ENCODE measurements around the gene CFAP61. TPM values are rescaled to one million over a fixed set of nuclear protein-coding genes. Genes with fewer than 3 reads are reported as not detected.

CFAP61 gene
- total RNA-seq, 1 donor from 2014 or later, result not detected

DNA sequence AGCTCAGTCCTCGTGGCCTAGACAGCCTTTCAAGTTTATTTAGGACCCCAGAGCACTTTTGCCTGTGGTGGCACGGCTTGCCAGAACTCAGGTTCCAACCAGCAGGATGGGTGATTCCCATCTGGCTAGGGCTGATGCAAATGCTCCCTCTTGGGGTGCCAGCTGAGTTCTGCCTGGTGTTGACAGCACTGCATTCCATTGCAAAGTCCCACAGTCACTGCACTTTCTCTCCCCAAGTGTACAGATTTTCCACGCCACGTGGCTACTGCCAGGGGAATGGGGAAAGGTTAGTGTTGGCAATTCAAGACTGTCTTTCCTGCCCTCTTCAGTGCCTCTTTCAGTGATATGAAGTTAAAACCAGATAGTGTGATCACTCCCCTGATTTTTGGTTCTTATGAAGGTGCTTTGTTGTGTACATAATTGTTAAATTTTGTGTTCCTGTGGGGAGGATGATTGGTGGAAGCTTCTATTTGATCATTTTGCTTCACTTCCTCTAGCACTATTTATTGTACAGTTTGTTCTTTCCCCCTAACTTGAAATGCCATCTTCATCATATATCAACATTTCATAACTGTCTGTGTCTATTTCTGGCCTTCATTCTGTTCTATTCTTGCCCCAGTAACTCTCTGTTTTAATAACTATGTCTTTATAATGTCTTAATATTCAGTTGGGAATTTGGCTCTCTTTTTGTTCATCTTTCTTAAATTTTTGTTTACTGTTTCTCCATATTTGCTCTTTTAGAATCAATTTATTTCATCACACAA, 86.2 kb downstream of the CFAP61 start:
- DNase-seq, result no peak
- no peak overlapping the region for H3K27ac ChIP-seq
- no peak for ATAC-seq

DNA sequence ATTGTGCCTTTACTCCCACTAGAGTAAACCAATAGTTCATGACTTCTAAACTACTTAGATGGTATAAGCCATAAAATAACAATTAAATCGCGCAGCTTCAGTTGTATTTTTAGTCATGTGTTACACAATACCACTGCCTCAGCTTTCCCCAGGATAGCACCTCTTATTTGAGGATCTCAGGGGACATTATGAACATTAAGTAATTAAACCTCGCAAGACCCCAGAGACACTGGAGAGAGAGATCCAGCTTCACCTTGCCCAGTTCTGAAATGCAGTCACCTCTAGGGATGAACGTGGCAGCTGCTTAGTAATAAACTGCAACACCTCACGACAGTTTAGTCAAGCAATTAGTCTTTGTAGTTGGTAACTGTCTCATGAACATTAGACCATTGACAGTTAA, 87.1 kb downstream of the CFAP61 start:
- intact Hi-C loops (cut with DNase I), result no loop called here
- Histone ChIP-seq H3K36me3 (no peaks in the 10 kb centered on the region), H3K4me1 (no peaks in the 10 kb centered on the region), H3K27ac (no peak overlapping the region), H3K9me3 (no peaks in the 10 kb centered on the region), H3K4me3 (no peak overlapping the region), H3K27me3 (no peaks in the 10 kb centered on the region)
- DNase-seq (no peak), ATAC-seq (no peak)
- TF ChIP-seq, protein P1, sequence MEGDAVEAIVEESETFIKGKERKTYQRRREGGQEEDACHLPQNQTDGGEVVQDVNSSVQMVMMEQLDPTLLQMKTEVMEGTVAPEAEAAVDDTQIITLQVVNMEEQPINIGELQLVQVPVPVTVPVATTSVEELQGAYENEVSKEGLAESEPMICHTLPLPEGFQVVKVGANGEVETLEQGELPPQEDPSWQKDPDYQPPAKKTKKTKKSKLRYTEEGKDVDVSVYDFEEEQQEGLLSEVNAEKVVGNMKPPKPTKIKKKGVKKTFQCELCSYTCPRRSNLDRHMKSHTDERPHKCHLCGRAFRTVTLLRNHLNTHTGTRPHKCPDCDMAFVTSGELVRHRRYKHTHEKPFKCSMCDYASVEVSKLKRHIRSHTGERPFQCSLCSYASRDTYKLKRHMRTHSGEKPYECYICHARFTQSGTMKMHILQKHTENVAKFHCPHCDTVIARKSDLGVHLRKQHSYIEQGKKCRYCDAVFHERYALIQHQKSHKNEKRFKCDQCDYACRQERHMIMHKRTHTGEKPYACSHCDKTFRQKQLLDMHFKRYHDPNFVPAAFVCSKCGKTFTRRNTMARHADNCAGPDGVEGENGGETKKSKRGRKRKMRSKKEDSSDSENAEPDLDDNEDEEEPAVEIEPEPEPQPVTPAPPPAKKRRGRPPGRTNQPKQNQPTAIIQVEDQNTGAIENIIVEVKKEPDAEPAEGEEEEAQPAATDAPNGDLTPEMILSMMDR (IDR thresholded peaks at IDR 0.05), result no peak

More for the DNA sequence above, 86.2 kb downstream of the CFAP61 start:
- H3K9me3 ChIP-seq, result no peaks in the 10 kb centered on the region
- no peaks in the 10 kb centered on the region for H3K27me3 ChIP-seq
- TF ChIP-seq, protein P1 (IDR thresholded peaks at IDR 0.05), result no peak
- no peaks in the 10 kb centered on the region for H3K36me3 ChIP-seq
- H3K4me1 ChIP-seq, result no peaks in the 10 kb centered on the region
- intact Hi-C loops (cut with DNase I), result no loop called here
- no peak overlapping the region for H3K4me3 ChIP-seq

DNA sequence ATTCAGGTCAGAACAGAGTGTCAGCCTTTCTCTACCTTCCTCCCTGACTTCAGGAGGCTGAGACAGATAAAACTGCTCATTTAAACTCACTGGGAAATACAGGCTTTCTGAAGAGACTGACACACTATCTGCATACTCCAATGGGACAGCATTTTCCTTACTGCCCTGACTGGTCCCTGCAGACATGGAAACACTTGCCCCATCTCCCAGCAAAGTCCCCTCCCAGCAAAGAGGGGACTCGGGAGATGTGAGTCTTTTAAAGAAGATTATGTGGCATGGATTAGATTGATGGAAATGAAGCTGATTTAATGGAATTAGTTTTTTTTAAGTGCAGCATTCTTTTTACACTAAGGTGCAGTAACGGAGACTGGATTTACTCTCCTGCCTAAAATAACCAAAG, 90.8 kb downstream of the CFAP61 start:
- Histone ChIP-seq H3K27me3 (no peaks in the 10 kb centered on the region), H3K4me3 (no peak overlapping the region), H3K9me3 (no peaks in the 10 kb centered on the region), H3K27ac (no peak overlapping the region), H3K36me3 (no peaks in the 10 kb centered on the region), H3K4me1 (no peaks in the 10 kb centered on the region)
- intact Hi-C loops (cut with DNase I), result no loop called here
- ATAC-seq, result no peak
- DNase-seq, result no peak
- TF ChIP-seq, protein P1 (IDR thresholded peaks at IDR 0.05), result no peak

DNA sequence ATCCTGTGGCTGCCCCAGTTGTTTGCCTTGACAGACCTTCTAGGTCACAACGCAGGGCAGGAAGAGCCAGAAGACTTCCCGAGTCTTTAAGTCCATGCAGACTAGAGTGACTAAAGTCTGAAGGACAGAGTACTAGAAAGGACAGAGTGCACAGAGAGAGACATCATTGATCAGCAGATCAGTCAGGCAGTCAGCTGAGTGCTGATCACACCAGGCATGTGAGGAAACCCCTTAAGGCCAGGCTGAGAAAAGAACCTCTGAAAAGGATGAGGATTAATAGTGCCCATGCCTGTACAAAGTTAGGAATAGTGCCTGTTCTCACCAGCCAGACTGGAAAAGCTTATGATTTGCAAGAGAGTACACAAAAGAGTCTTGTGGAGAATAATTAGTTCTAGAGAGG, 91.3 kb downstream of the CFAP61 start:
- TF ChIP-seq, protein P1 (IDR thresholded peaks at IDR 0.05), result no peak
- ATAC-seq, result no peak
- H3K4me1 ChIP-seq, result no peaks in the 10 kb centered on the region

DNA sequence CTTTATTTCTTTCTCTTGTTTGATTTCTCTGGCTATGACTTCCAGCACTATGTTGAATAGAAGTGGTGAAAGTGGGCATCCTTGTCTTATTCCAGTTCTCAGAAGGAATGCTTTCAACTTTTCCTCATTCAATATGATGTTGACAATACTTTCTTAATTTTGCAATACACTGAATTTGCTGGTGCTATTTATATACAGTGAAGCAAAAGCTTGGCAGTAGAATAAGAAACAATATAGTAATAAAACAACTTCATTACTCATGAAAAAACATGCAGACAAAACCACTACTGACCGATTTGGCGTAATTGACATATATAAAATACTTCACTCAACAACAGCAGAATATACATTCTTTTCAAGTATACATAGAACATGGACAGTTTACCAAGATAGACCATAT, 96.4 kb downstream of the CFAP61 start:
- H3K4me1 ChIP-seq, result no peaks in the 10 kb centered on the region
- H3K4me3 ChIP-seq, result no peak overlapping the region
- H3K9me3 ChIP-seq, result no peaks in the 10 kb centered on the region
- DNase-seq (no peak), ATAC-seq (no peak)
- H3K27me3 ChIP-seq, result no peaks in the 10 kb centered on the region
- intact Hi-C loops (cut with DNase I), result no loop called here
- H3K27ac ChIP-seq, result no peak overlapping the region
- no peaks in the 10 kb centered on the region for H3K36me3 ChIP-seq
- TF ChIP-seq, protein P1 (IDR thresholded peaks at IDR 0.05), result no peak

More for the DNA sequence above, 91.3 kb downstream of the CFAP61 start:
- intact Hi-C loops (cut with DNase I), result no loop called here
- Histone ChIP-seq H3K36me3 (no peaks in the 10 kb centered on the region), H3K27ac (no peak overlapping the region), H3K9me3 (no peaks in the 10 kb centered on the region), H3K4me3 (no peak overlapping the region), H3K27me3 (no peaks in the 10 kb centered on the region)
- no peak for DNase-seq

Measured in upper lobe of right lung (tissue), 1 donor.